HepG2 (cell line): ENCODE results near the gene UBTD1. TPM values are rescaled to one million over a fixed set of nuclear protein-coding genes. Genes with fewer than 3 reads are reported as not detected.
A peak's percentile ranks its signal among the peaks of the same experiment; 100 is the strongest.

ENCODE experiments used
- ATAC-seq: fragments of 200-7000 bp; cut with Tn5 transposase; 3 replicates; pipeline ENCODE4 v1.9.1; 2020; ENCODE audit warnings: mild to moderate bottlenecking, moderate library complexity
- BruUV-seq: library from RNA; stranded (reverse); fragments of 400-500 nt; replicated peaks from 2 replicates; lab custom pipeline; 2021; lab: Mats Ljungman, UMichigan
- CTCF ChIA-PET: fragments of 300-600 bp; formaldehyde crosslinking; extraction: SDS; loops from one replicate; lab custom pipeline; 2021; ENCODE audit warnings: low total read pairs, inconsistent platforms, low intra/inter-chr PET ratio; lab: Yijun Ruan, JAX
- POLR2A ChIA-PET: fragments of 350-600 bp; sonication (Branson Sonifier 250); formaldehyde crosslinking; loops from one replicate; lab custom pipeline; 2020; ENCODE audit warnings: antibody characterized with exemption, inconsistent platforms; lab: Yijun Ruan, JAX
- DNase-seq: peaks from one replicate; pipeline ENCODE4 v3.0.0-alpha.2; 2015; ENCODE audit warnings: low spot score
- FAIRE-seq: peaks from 3 replicates; lab custom pipeline; 2011; peaks lifted over from hg19 to GRCh38; lab: Jason Lieb, UNC
- H2AFZ ChIP-seq: one replicate; pipeline ENCODE4 v1.6.1; 2011; ENCODE audit warnings: low read length, inconsistent platforms
- H3K27ac ChIP-seq: fragments of 300-600 bp; 3 replicates; pipeline ENCODE4 v1.8.0; 2011; ENCODE audit warnings: mixed run types, mild to moderate bottlenecking, mixed read lengths, low read length, inconsistent platforms; ENCODE audit not compliant: insufficient read depth; ENCODE audit errors: extremely low read length
- H3K27me3 ChIP-seq, 2 experiments: fragments of 200-600 bp in 1 of 2; 2 replicates in 1 of 2; 3 replicates in 1 of 2; pipeline versions ENCODE4 v1.6.0 to v1.8.0; 2011; ENCODE audit warnings: low read length in 2 of 2, mild to moderate bottlenecking in 2 of 2, moderate library complexity in 2 of 2, inconsistent platforms in 1 of 2; ENCODE audit not compliant: insufficient read depth in 2 of 2, control insufficient read depth in 1 of 2
- H3K36me3 ChIP-seq, 2 experiments: fragments of 200-600 bp in 1 of 2; replicated peaks in 1 of 2; 2 replicates in 1 of 2; 3 replicates in 1 of 2; pipeline versions ENCODE4 v1.5.1 to v1.8.0; 2011; ENCODE audit warnings: low read length in 2 of 2, inconsistent platforms in 1 of 2; ENCODE audit not compliant: insufficient read depth in 2 of 2, control insufficient read depth in 1 of 2
- H3K4me1 ChIP-seq: 2 replicates; pipeline ENCODE4 v1.5.1; 2012; ENCODE audit warnings: low read length, inconsistent platforms; ENCODE audit not compliant: insufficient read depth
- H3K4me2 ChIP-seq: 2 replicates; pipeline ENCODE4 v1.6.0; 2011; ENCODE audit warnings: low read depth, low read length, inconsistent platforms
- H3K4me3 ChIP-seq, 3 experiments: fragments of 200-600 bp in 1 of 3; sonication (generic), shearing (Covaris generic) in 1 of 3; replicated peaks in 1 of 3; 2 replicates each; pipeline ENCODE4 v1.5.1; 2011 to 2016; ENCODE audit warnings: low read length in 3 of 3, inconsistent platforms in 2 of 3, low read depth in 2 of 3, mild to moderate bottlenecking in 2 of 3, control low read depth in 1 of 3, mixed read lengths in 1 of 3; ENCODE audit not compliant: insufficient read depth in 1 of 3
- H3K79me2 ChIP-seq: one replicate; pipeline ENCODE4 v1.6.1; 2011; ENCODE audit warnings: low read length, inconsistent platforms; ENCODE audit not compliant: insufficient read depth
- H3K9ac ChIP-seq: 2 replicates; pipeline ENCODE4 v1.6.0; 2011; ENCODE audit warnings: mild to moderate bottlenecking, low read depth, low read length, inconsistent platforms; ENCODE audit not compliant: insufficient read depth
- H3K9me3 ChIP-seq: 2 replicates; pipeline ENCODE4 v1.5.1; 2012; ENCODE audit warnings: mild to moderate bottlenecking, low read length
- H4K20me1 ChIP-seq: 2 replicates; pipeline ENCODE4 v1.6.0; 2011; ENCODE audit warnings: inconsistent platforms, mild to moderate bottlenecking, low read length, moderate library complexity; ENCODE audit not compliant: insufficient read depth
- BHLHE40 ChIP-seq: IDR thresholded peaks from 2 replicates; pipeline ENCODE4 v1.6.1; 2011; ENCODE audit warnings: low read length, improper control_type of control experiment
- FOSL2 ChIP-seq: sonication (generic); formaldehyde crosslinking; IDR thresholded peaks from 2 replicates; pipeline ENCODE4 v1.4.0; 2020; ENCODE audit warnings: missing genetic modification reagents
- HMG20A ChIP-seq: IDR thresholded peaks from 2 replicates; pipeline ENCODE4 v1.6.1; 2016; ENCODE audit warnings: borderline replicate concordance
- HNF4A ChIP-seq: sonication (generic); formaldehyde crosslinking; IDR thresholded peaks from 2 replicates; pipeline ENCODE4 v1.4.0; 2020; ENCODE audit warnings: missing genetic modification reagents
- IKZF1 ChIP-seq: fragments of 450-650 bp; IDR thresholded peaks from 2 replicates; pipeline ENCODE4 v1.7.1; 2016
- ISL2 ChIP-seq: sonication (generic); formaldehyde crosslinking; IDR thresholded peaks from 2 replicates; pipeline ENCODE4 v1.5.0; 2020; ENCODE audit warnings: missing genetic modification reagents
- ISX ChIP-seq: sonication (generic); formaldehyde crosslinking; conservative IDR thresholded peaks from 2 replicates; pipeline ENCODE4 v1.5.0; 2020; ENCODE audit warnings: missing genetic modification reagents
- MXD4 ChIP-seq: IDR thresholded peaks from 2 replicates; pipeline ENCODE4 v1.6.1; 2016; ENCODE audit warnings: mild to moderate bottlenecking, missing biosample characterization, missing genetic modification reagents
- SCMH1 ChIP-seq: sonication (generic); formaldehyde crosslinking; IDR thresholded peaks from 2 replicates; pipeline ENCODE4 v1.9.0; 2021; ENCODE audit warnings: missing genetic modification reagents, mild to moderate bottlenecking, borderline replicate concordance
- SOX6 ChIP-seq, 2 experiments: fragments of 450-650 bp in 1 of 2; sonication (generic) in 1 of 2; formaldehyde crosslinking in 1 of 2; IDR thresholded peaks; 2 replicates each; pipeline versions ENCODE4 v1.4.0 to v1.6.1; 2017 to 2020; ENCODE audit warnings: antibody characterized with exemption in 1 of 2, mild to moderate bottlenecking in 1 of 2, missing genetic modification reagents in 1 of 2
- XRCC5 ChIP-seq: fragments of 200-400 bp; formaldehyde crosslinking; optimal IDR thresholded peaks from 2 replicates; pipeline ENCODE3; 2017; ENCODE audit warnings: mild to moderate bottlenecking, low read length
- ZKSCAN1 ChIP-seq: fragments of 150-350 bp; IDR thresholded peaks from 2 replicates; pipeline ENCODE4 v1.6.1; 2014; ENCODE audit warnings: low read length
- ZNF143 ChIP-seq: sonication (generic); formaldehyde crosslinking; IDR thresholded peaks from 2 replicates; pipeline ENCODE4 v1.4.0; 2020; ENCODE audit warnings: missing genetic modification reagents
- ZSCAN9 ChIP-seq: IDR thresholded peaks from 2 replicates; pipeline ENCODE4 v1.6.1; 2016; ENCODE audit warnings: borderline replicate concordance
- WGBS: methylation state at CpG from one replicate; pipeline ENCODE4 v1.1.6; 2017; ENCODE audit warnings: low lambda C conversion rate; 5-methylcytosine and 5-hydroxymethylcytosine counted together
- in situ Hi-C: cut with HindIII; loops from 2 replicates; pipeline ENCODE4 v1.10.0; 2017; ENCODE audit warnings: low pct_unique_long_range_greater_than_20kb; ENCODE audit not compliant: extremely low pct_ligation_motif_present
- intact Hi-C: fragments of 100-400 bp; cut with micrococcal nuclease; formaldehyde crosslinking; loops from one replicate; pipeline ENCODE4 v1.10.0; 2022; ENCODE audit not compliant: unreplicated experiment
- polyA plus RNA-seq, 8 experiments: library from polyadenylated mRNA; depleted of rRNA in 3 of 8; stranded (reverse) in 7 of 8; unstranded in 1 of 8; fragments of >200 nt; fragmentation: Illumina TruSeq in 4 of 8; extraction: Trizol in 4 of 8; gene quantifications; 2 replicates each; pipeline versions ENCODE4 v1.2.1 to v1.2.3, GENCODE V29; 2011 to 2016; ENCODE audit warnings: low read depth in 4 of 8, missing spikeins in 1 of 8, mixed read lengths in 1 of 8; ENCODE audit not compliant: insufficient read depth in 1 of 8
- total RNA-seq, 5 experiments: library from RNA; depleted of rRNA; stranded (reverse); fragments of >200 nt; fragmentation: Illumina TruSeq; extraction: Trizol; gene quantifications; 2 replicates each; pipeline ENCODE4 v1.2.3, GENCODE V29; 2016; ENCODE audit warnings: low read depth in 1 of 5
- TF ChIP-seq, protein P1 (sequence below): conservative IDR thresholded peaks from 2 replicates; pipeline ENCODE4 v1.6.1; 2018; ENCODE audit warnings: missing genetic modification reagents
- TF ChIP-seq, protein P2 (sequence below): sonication (generic); formaldehyde crosslinking; IDR thresholded peaks from 2 replicates; pipeline ENCODE4 v1.9.0; 2022; ENCODE audit warnings: low read depth, missing genetic modification reagents
- TF ChIP-seq, protein P3 (sequence below): sonication (generic); formaldehyde crosslinking; IDR thresholded peaks from 2 replicates; pipeline ENCODE4 v1.8.1; 2023; ENCODE audit warnings: mild to moderate bottlenecking, missing genetic modification reagents, borderline replicate concordance
- TF ChIP-seq, protein P4 (sequence below): IDR thresholded peaks from 2 replicates; pipeline ENCODE4 v1.6.1; 2012; ENCODE audit warnings: inconsistent platforms

Gene UBTD1
- total and polyA plus RNA-seq, 2 of the 13 experiments (the other 11 are each of a cell fraction or from before 2014, with no cell fraction given), result 7.9 to 10.0 TPM

DNA sequence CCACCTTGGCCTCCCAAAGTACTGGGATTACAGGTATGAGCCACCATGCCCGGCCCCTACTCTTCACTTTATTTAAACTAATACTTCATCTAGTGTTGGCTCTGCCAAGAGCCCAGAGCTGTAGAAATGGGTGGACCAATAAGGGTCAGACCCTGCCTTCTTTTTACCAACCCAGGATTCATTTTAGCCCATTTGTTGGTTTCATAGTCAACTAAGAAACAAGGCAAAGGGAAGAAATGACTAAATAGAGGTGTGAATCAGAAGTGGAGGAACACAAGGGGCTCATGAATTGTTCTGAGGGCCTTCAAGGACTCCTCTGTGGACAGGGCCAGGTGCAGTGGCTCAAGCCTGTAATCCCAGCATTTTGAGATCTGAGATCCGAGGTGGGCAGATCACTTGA is 74.9 kb downstream of the UBTD1 start:
- ATAC-seq, result no peak
- intact Hi-C loops, result no loop called here
- H3K27ac ChIP-seq, result no peak overlapping the region

DNA sequence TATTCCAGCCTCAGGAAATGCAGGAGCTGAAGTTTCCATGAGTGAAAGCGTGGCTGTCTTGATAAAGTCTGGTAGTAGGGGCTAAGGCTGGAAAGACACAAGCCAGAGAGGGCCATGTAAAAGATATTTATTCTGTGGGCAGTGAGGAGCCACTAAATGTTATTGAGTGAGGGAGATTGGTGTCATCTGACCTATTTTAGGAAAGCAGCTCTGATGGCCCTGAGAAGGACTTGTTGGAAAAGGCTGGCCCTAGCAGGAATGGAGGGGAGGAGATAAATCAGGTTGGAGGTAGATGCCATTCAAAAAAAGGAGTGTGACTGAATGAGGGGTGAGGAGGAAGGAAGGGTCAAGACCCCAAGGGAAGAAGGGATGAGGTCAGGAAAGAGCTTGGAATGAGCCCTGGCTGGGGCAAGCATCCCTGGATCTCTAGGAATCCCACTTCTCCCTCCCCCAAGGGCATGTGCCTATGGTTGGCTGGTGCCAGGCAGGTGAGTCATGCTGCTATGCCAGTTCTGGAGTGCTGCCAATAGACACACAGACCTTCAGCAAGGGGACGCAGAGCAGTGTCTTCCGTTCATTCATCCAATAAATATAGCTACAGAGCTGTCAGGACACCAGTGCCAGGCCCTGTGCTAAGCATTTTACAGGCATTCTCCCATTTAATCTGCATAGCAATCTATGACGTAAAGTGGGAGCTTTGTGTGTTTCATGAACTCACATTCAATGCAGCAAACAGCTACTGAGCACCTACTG is 75.8 kb downstream of the UBTD1 start:
- Histone ChIP-seq H3K27ac (no peak overlapping the region), H3K9me3 (no peaks in the 10 kb centered on the region), H3K4me2 (no peak overlapping the region), H2AFZ (no peak overlapping the region), H3K79me2 (no peaks in the 10 kb centered on the region), H3K4me3 (no peak overlapping the region), H4K20me1 (no peaks in the 10 kb centered on the region), H3K9ac (no peak overlapping the region), H3K4me1 (peaks cover 17% of the 10 kb centered on the region), H3K27me3 (no peaks in the 10 kb centered on the region), H3K36me3 (peaks cover 2% of the 10 kb centered on the region in 2 experiments; a peak in 3 of 5 replicates)
- POLR2A ChIA-PET, result interaction anchor here (1.6 to 2.3 kb wide), 2 partner anchors 10 to 22 kb away, joined by 3 to 14 read pairs; partner anchors contain the start of gene HOGA1
- 93% methylated on average over 1 of the region's 4 CpGs for WGBS
- DNase-seq, result peak; percentile 74
- no TSS peak for BruUV-seq
- no peak; the same call in 2 of the 3 replicates for ATAC-seq
- in situ Hi-C loops, result loop anchor here (5.0 kb wide), 1 partner anchor 38 kb away; no protein-coding TSS in a partner anchor
- no peak for FAIRE-seq
- intact Hi-C loops, result loop anchor here (1.0 kb wide), 1 partner anchor 40 kb away; no protein-coding TSS in a partner anchor
- CTCF ChIA-PET, result no interaction called here
- TF ChIP-seq, protein P1, sequence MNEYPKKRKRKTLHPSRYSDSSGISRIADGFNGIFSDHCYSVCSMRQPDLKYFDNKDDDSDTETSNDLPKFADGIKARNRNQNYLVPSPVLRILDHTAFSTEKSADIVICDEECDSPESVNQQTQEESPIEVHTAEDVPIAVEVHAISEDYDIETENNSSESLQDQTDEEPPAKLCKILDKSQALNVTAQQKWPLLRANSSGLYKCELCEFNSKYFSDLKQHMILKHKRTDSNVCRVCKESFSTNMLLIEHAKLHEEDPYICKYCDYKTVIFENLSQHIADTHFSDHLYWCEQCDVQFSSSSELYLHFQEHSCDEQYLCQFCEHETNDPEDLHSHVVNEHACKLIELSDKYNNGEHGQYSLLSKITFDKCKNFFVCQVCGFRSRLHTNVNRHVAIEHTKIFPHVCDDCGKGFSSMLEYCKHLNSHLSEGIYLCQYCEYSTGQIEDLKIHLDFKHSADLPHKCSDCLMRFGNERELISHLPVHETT (CRISPR knock-in tag), result no peak
- TF ChIP-seq SOX6 (IDR thresholded peaks at IDR 0.05), result no peak
- TF ChIP-seq SOX6 (CRISPR knock-in tag; IDR thresholded peaks at IDR 0.05), result no peak
- no peak for TF ChIP-seq ZSCAN9 (CRISPR knock-in tag)
- TF ChIP-seq, protein P2, sequence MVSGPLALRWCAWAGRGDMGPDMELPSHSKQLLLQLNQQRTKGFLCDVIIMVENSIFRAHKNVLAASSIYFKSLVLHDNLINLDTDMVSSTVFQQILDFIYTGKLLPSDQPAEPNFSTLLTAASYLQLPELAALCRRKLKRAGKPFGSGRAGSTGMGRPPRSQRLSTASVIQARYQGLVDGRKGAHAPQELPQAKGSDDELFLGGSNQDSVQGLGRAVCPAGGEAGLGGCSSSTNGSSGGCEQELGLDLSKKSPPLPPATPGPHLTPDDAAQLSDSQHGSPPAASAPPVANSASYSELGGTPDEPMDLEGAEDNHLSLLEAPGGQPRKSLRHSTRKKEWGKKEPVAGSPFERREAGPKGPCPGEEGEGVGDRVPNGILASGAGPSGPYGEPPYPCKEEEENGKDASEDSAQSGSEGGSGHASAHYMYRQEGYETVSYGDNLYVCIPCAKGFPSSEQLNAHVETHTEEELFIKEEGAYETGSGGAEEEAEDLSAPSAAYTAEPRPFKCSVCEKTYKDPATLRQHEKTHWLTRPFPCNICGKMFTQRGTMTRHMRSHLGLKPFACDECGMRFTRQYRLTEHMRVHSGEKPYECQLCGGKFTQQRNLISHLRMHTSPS (CRISPR knock-in tag), result peak; percentile 96
- peak; percentile 34; the same call in 1 of the 2 replicates for TF ChIP-seq ZKSCAN1
- TF ChIP-seq, protein P3, sequence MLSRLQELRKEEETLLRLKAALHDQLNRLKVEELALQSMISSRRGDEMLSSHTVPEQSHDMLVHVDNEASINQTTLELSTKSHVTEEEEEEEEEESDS (CRISPR knock-in tag), result no peak
- TF ChIP-seq HNF4A (CRISPR knock-in tag), result no peak
- TF ChIP-seq FOSL2, result peak; percentile 87
- TF ChIP-seq BHLHE40, result peak; percentile 32; the same call in 1 of the 2 replicates

More for the DNA sequence above, 74.9 kb downstream of the UBTD1 start:
- POLR2A ChIA-PET, result interaction anchor here (1.6 kb wide), 1 partner anchor 23 kb away, joined by 3 read pairs; no protein-coding TSS in a partner anchor
- CTCF ChIA-PET, result interaction anchor here (0.6 kb wide), 1 partner anchor 36 kb away, joined by 4 read pairs; no protein-coding TSS in a partner anchor
- Histone ChIP-seq H3K36me3 (peaks cover 3 to 8% of the 10 kb centered on the region in 2 experiments; a peak in 3 of 5 replicates), H3K9me3 (no peaks in the 10 kb centered on the region), H3K4me3 (no peak overlapping the region), H3K4me2 (no peak overlapping the region), H3K9ac (no peak overlapping the region), H3K27me3 (no peaks in the 10 kb centered on the region), H2AFZ (no peak overlapping the region), H3K79me2 (no peaks in the 10 kb centered on the region), H3K4me1 (peaks cover 17% of the 10 kb centered on the region), H4K20me1 (no peaks in the 10 kb centered on the region)
- FAIRE-seq (no peak), DNase-seq (no peak)
- TF ChIP-seq IKZF1 (no peak), ISL2 (CRISPR knock-in tag) (no peak), HMG20A (CRISPR knock-in tag) (no peak), ZNF143 (CRISPR knock-in tag) (no peak), MXD4 (CRISPR knock-in tag) (no peak), ISX (no peak), SCMH1 (no peak), XRCC5 (no peak)
- TF ChIP-seq, protein P4, sequence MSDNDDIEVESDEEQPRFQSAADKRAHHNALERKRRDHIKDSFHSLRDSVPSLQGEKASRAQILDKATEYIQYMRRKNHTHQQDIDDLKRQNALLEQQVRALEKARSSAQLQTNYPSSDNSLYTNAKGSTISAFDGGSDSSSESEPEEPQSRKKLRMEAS, result no peak
- no TSS peak for BruUV-seq
- 33% methylated on average over 2 of the region's 2 CpGs for WGBS
- in situ Hi-C loops, result loop anchor here (5.0 kb wide), 1 partner anchor 39 kb away; no protein-coding TSS in a partner anchor
